ENCODE measurements around the gene HBEGF.

Gene HBEGF

GRCh38 chr5:140336388-140336787 lies 10.0 kb downstream of the HBEGF start:
- peak; percentile 29 for DNase-seq (ENCODE audit: low read depth)

- no peak for DNase-seq (ENCODE audit: low read depth)
These were observed 14.8 kb downstream of the HBEGF start for GRCh38 chr5:140331638-140332037.

- DNase-seq (ENCODE audit: low read depth): peak; percentile 31
These were observed 16.5 kb downstream of the HBEGF start for GRCh38 chr5:140329739-140330481.

- DNase-seq (ENCODE audit: low read depth): no peak
These were observed 18.2 kb downstream of the HBEGF start for GRCh38 chr5:140328036-140328764.

GRCh38 chr5:140327589-140327988 lies 18.8 kb downstream of the HBEGF start:
- DNase-seq (ENCODE audit: low read depth): peak; percentile 50

- no peak for DNase-seq (ENCODE audit: low read depth)
These were observed 20.9 kb downstream of the HBEGF start for GRCh38 chr5:140325486-140325885.

GRCh38 chr5:140324617-140325241 lies 21.7 kb downstream of the HBEGF start:
- peak; percentile 74 for DNase-seq (ENCODE audit: low read depth)

- DNase-seq (ENCODE audit: low read depth): peak; percentile 41
These were observed 22.3 kb downstream of the HBEGF start for GRCh38 chr5:140324041-140324600.

GRCh38 chr5:140322751-140323731 lies 23.4 kb downstream of the HBEGF start:
- DNase-seq (ENCODE audit: low read depth): peak; percentile 98

- DNase-seq (ENCODE audit: low read depth): no peak
These were observed 24.6 kb downstream of the HBEGF start for GRCh38 chr5:140321796-140322195.

- no peak for DNase-seq (ENCODE audit: low read depth)
These were observed 26.6 kb downstream of the HBEGF start for GRCh38 chr5:140319833-140320232.

GRCh38 chr5:140318792-140319191 lies 27.6 kb downstream of the HBEGF start:
- DNase-seq (ENCODE audit: low read depth): no peak

GRCh38 chr5:140317859-140318258 lies 28.5 kb downstream of the HBEGF start:
- peak; percentile 82 for DNase-seq (ENCODE audit: low read depth)

GRCh38 chr5:140312791-140313189 lies 33.6 kb downstream of the HBEGF start:
- no peak for DNase-seq (ENCODE audit: low read depth)

- peak; percentile 94 for DNase-seq (ENCODE audit: low read depth)
These were observed 34.2 kb downstream of the HBEGF start for GRCh38 chr5:140312067-140312790.

- DNase-seq (ENCODE audit: low read depth): peak; percentile 94
These were observed 35.4 kb downstream of the HBEGF start for GRCh38 chr5:140311011-140311467.

GRCh38 chr5:140310434-140310833 lies 36.0 kb downstream of the HBEGF start:
- DNase-seq (ENCODE audit: low read depth): no peak

GRCh38 chr5:140309706-140310249 lies 36.6 kb downstream of the HBEGF start:
- DNase-seq (ENCODE audit: low read depth): no peak

- no peak for DNase-seq (ENCODE audit: low read depth)
These were observed 40.9 kb downstream of the HBEGF start for GRCh38 chr5:140305471-140305870.

- DNase-seq (ENCODE audit: low read depth): no peak
These were observed 42.4 kb downstream of the HBEGF start for GRCh38 chr5:140303966-140304365.

Data from EH (cell line).